H1 (cell line): ENCODE measurements around the gene OR2AG2. TPM values are rescaled to one million over a fixed set of nuclear protein-coding genes. Genes with fewer than 3 reads are reported as not detected.

Experiments used
- CTCF ChIA-PET: fragments of 300-600 bp; sonication (Branson Sonifier 250); formaldehyde crosslinking; loops from one replicate; lab custom pipeline; 2021; ENCODE audit not compliant: partially characterized antibody; lab: Charles Lee
- POLR2A ChIA-PET: fragments of 300-600 bp; sonication (Branson Sonifier 250); formaldehyde crosslinking; loops from one replicate; lab custom pipeline; 2021; ENCODE audit warnings: inconsistent platforms; ENCODE audit not compliant: partially characterized antibody; lab: Charles Lee
- DNase-seq, 2 experiments: peaks; one replicate each; pipeline versions ENCODE4 v3.0.0 to v3.0.0-alpha.2; 2010 to 2022; ENCODE audit warnings: low spot score in 2 of 2, low read depth in 1 of 2, mixed read lengths in 1 of 2
- FAIRE-seq: peaks from 2 replicates; lab custom pipeline; 2011; peaks lifted over from hg19 to GRCh38; lab: Jason Lieb, UNC
- H2AFZ ChIP-seq: 2 replicates; pipeline ENCODE4 v1.8.1; 2012; ENCODE audit warnings: low read length, inconsistent platforms
- H2AK5ac ChIP-seq: 2 replicates; pipeline ENCODE4 v1.6.1; 2013; ENCODE audit warnings: low read depth, low read length
- H2BK120ac ChIP-seq: replicated peaks from 2 replicates; pipeline ENCODE3; 2013; ENCODE audit warnings: low read depth, low read length, inconsistent platforms
- H2BK12ac ChIP-seq: 2 replicates; pipeline ENCODE4 v1.6.1; 2013; ENCODE audit warnings: low read depth, low read length
- H2BK15ac ChIP-seq: 2 replicates; pipeline ENCODE4 v1.6.1; 2013; ENCODE audit warnings: low read length
- H2BK20ac ChIP-seq: 2 replicates; pipeline ENCODE4 v1.6.1; 2013; ENCODE audit warnings: low read length
- H2BK5ac ChIP-seq: 2 replicates; pipeline ENCODE4 v1.6.1; 2013; ENCODE audit warnings: low read depth, low read length
- H3K14ac ChIP-seq: 2 replicates; pipeline ENCODE4 v1.6.1; 2013; ENCODE audit warnings: inconsistent platforms; ENCODE audit not compliant: insufficient read length
- H3K18ac ChIP-seq: 2 replicates; pipeline ENCODE4 v1.6.1; 2013; ENCODE audit warnings: low read length; ENCODE audit errors: extremely low read depth
- H3K23ac ChIP-seq: 2 replicates; pipeline ENCODE4 v1.6.1; 2013; ENCODE audit warnings: inconsistent platforms; ENCODE audit not compliant: insufficient read length
- H3K23me2 ChIP-seq: 2 replicates; pipeline ENCODE4 v1.6.1; 2013; ENCODE audit warnings: low read depth, low read length
- H3K27ac ChIP-seq: 2 replicates; pipeline ENCODE4 v1.6.1; 2011; ENCODE audit warnings: low read depth, low read length, inconsistent platforms
- H3K27me3 ChIP-seq, 4 experiments: replicated peaks in 1 of 4; 1 replicate in 1 of 4; 2 replicates in 3 of 4; pipeline versions ENCODE4 v1.6.1 to v1.8.1; 2011 to 2013; ENCODE audit warnings: low read length in 3 of 4, mild to moderate bottlenecking in 3 of 4, inconsistent platforms in 2 of 4, mixed read lengths in 2 of 4, moderate library complexity in 1 of 4; ENCODE audit not compliant: control insufficient read depth in 3 of 4, insufficient read depth in 3 of 4; ENCODE audit errors: extremely low read depth in 1 of 4
- H3K36me3 ChIP-seq, 4 experiments: 2 replicates each; pipeline versions ENCODE4 v1.6.1 to v1.8.1; 2011 to 2013; ENCODE audit warnings: mild to moderate bottlenecking in 4 of 4, low read length in 3 of 4, moderate library complexity in 2 of 4, control low read depth in 1 of 4, inconsistent platforms in 1 of 4; ENCODE audit not compliant: insufficient read depth in 4 of 4, control insufficient read depth in 2 of 4
- H3K4ac ChIP-seq: replicated peaks from 2 replicates; pipeline ENCODE3; 2013; ENCODE audit warnings: low read length, low read depth, mixed read lengths, inconsistent platforms; ENCODE audit not compliant: insufficient read length
- H3K4me1 ChIP-seq, 4 experiments: replicated peaks in 1 of 4; 1 replicate in 1 of 4; 2 replicates in 3 of 4; pipeline versions ENCODE4 v1.6.1 to v1.8.1; 2011 to 2013; ENCODE audit warnings: low read length in 3 of 4, inconsistent platforms in 2 of 4, mixed read lengths in 1 of 4; ENCODE audit not compliant: insufficient read depth in 4 of 4, control insufficient read depth in 3 of 4
- H3K4me2 ChIP-seq, 2 experiments: 2 replicates each; pipeline versions ENCODE4 v1.6.1 to v1.8.1; 2011 to 2013; ENCODE audit warnings: low read depth in 2 of 2, low read length in 2 of 2, control low read depth in 1 of 2, inconsistent platforms in 1 of 2, mild to moderate bottlenecking in 1 of 2; ENCODE audit not compliant: insufficient read depth in 1 of 2
- H3K4me3 ChIP-seq, 4 experiments: fragments of 200-600, 300-600 bp in 1 of 4; sonication (generic), shearing (Covaris generic), sonication (Bioruptor Twin) in 1 of 4; 2 replicates each; pipeline versions ENCODE4 v1.5.1 to v1.8.1; 2011 to 2016; ENCODE audit warnings: low read length in 4 of 4, low read depth in 3 of 4, control low read depth in 2 of 4, inconsistent platforms in 2 of 4, mild to moderate bottlenecking in 2 of 4, mixed read lengths in 1 of 4, moderate library complexity in 1 of 4; ENCODE audit not compliant: insufficient read depth in 2 of 4; ENCODE audit errors: extremely low read depth in 1 of 4
- H3K56ac ChIP-seq: replicated peaks from 2 replicates; pipeline ENCODE3; 2013; ENCODE audit warnings: low read depth, mild to moderate bottlenecking, mixed read lengths, low read length, inconsistent platforms; ENCODE audit not compliant: insufficient read length
- H3K79me1 ChIP-seq: 2 replicates; pipeline ENCODE4 v1.6.1; 2013; ENCODE audit warnings: low read depth, low read length, control low read depth
- H3K79me2 ChIP-seq, 2 experiments: 2 replicates each; pipeline versions ENCODE4 v1.6.1 to v1.8.1; 2012 to 2013; ENCODE audit warnings: low read length in 2 of 2, mild to moderate bottlenecking in 2 of 2, inconsistent platforms in 1 of 2; ENCODE audit not compliant: insufficient read depth in 2 of 2, control insufficient read depth in 1 of 2
- H3K9ac ChIP-seq, 4 experiments: replicated peaks in 1 of 4; 1 replicate in 1 of 4; 2 replicates in 3 of 4; pipeline versions ENCODE4 v1.6.1 to v1.8.1; 2011 to 2013; ENCODE audit warnings: low read depth in 3 of 4, low read length in 3 of 4, control low read depth in 2 of 4, mild to moderate bottlenecking in 2 of 4, moderate library complexity in 2 of 4, inconsistent platforms in 1 of 4; ENCODE audit errors: extremely low read depth in 1 of 4
- H3K9me3 ChIP-seq, 2 experiments: 2 replicates each; pipeline versions ENCODE4 v1.6.1 to v1.8.1; 2012 to 2013; ENCODE audit warnings: mild to moderate bottlenecking in 2 of 2, moderate library complexity in 2 of 2, control low read depth in 1 of 2, inconsistent platforms in 1 of 2, low read depth in 1 of 2, low read length in 1 of 2, mixed read lengths in 1 of 2; ENCODE audit not compliant: insufficient read depth in 2 of 2
- H4K20me1 ChIP-seq, 2 experiments: replicated peaks in 1 of 2; 2 replicates each; pipeline versions ENCODE3 to v1.8.1; 2011 to 2013; ENCODE audit warnings: inconsistent platforms in 2 of 2, low read length in 2 of 2, mild to moderate bottlenecking in 1 of 2; ENCODE audit not compliant: insufficient read depth in 2 of 2, control insufficient read depth in 1 of 2
- H4K5ac ChIP-seq: 2 replicates; pipeline ENCODE4 v1.6.1; 2013; ENCODE audit warnings: low read length, low read depth, mixed read lengths, inconsistent platforms; ENCODE audit not compliant: insufficient read length
- H4K8ac ChIP-seq: 2 replicates; pipeline ENCODE4 v1.8.0; 2013; ENCODE audit warnings: mild to moderate bottlenecking, moderate library complexity, low read length, inconsistent platforms; ENCODE audit not compliant: insufficient read depth; ENCODE audit errors: extremely low read depth
- H4K91ac ChIP-seq: replicated peaks from 2 replicates; pipeline ENCODE3; 2013; ENCODE audit warnings: low read length, mixed read lengths, inconsistent platforms; ENCODE audit not compliant: insufficient read length
- CBX8 ChIP-seq: fragments of 300-800, 300-1000 bp; sonication (generic); IDR thresholded peaks from 2 replicates; pipeline ENCODE4 v1.7.1; 2016; ENCODE audit warnings: low read depth, low read length, borderline replicate concordance
- EP300 ChIP-seq, 2 experiments: IDR thresholded peaks; 1 replicate in 1 of 2; 2 replicates in 1 of 2; pipeline ENCODE4 v1.6.1; 2011 to 2012; ENCODE audit warnings: low read depth in 2 of 2, low read length in 2 of 2, mild to moderate bottlenecking in 2 of 2, borderline replicate concordance in 1 of 2, inconsistent platforms in 1 of 2, moderate library complexity in 1 of 2
- FOSL1 ChIP-seq: IDR thresholded peaks from 2 replicates; pipeline ENCODE4 v1.6.1; 2011; ENCODE audit warnings: mild to moderate bottlenecking, low read depth, low read length, moderate library complexity; ENCODE audit not compliant: insufficient read depth
- HDAC2 ChIP-seq, 2 experiments: fragments of 300-600 bp in 1 of 2; sonication (generic) in 1 of 2; IDR thresholded peaks; 2 replicates each; pipeline ENCODE4 v1.6.1; 2011 to 2012; ENCODE audit warnings: low read depth in 2 of 2, low read length in 2 of 2, mild to moderate bottlenecking in 2 of 2, moderate library complexity in 2 of 2, borderline replicate concordance in 1 of 2, inconsistent platforms in 1 of 2
- JUND ChIP-seq: IDR thresholded peaks from 2 replicates; pipeline ENCODE4 v1.6.1; 2011; ENCODE audit warnings: mild to moderate bottlenecking, improper control_type of control experiment, low read length
- KDM4A ChIP-seq: IDR thresholded peaks from one replicate; pipeline ENCODE4 v1.7.1; 2012; ENCODE audit warnings: low read depth, mild to moderate bottlenecking, moderate library complexity, low read length, inconsistent platforms; ENCODE audit not compliant: severe bottlenecking
- MAFK ChIP-seq: IDR thresholded peaks from 2 replicates; pipeline ENCODE4 v1.6.1; 2012; ENCODE audit warnings: low read depth, mild to moderate bottlenecking, improper control_type of control experiment, low read length
- RXRA ChIP-seq: IDR thresholded peaks from 2 replicates; pipeline ENCODE4 v1.6.1; 2011; ENCODE audit warnings: low read depth, mild to moderate bottlenecking, low read length, moderate library complexity; ENCODE audit not compliant: insufficient read depth
- SAP30 ChIP-seq: fragments of 300-600 bp; sonication (generic); IDR thresholded peaks from 2 replicates; pipeline ENCODE4 v1.7.1; 2012; ENCODE audit warnings: low read length, moderate library complexity, mild to moderate bottlenecking, inconsistent platforms; ENCODE audit not compliant: insufficient read depth, insufficient replicate concordance
- SIN3A ChIP-seq, 2 experiments: IDR thresholded peaks in 1 of 2; conservative IDR thresholded peaks in 1 of 2; 2 replicates each; pipeline ENCODE4 v1.6.1; 2011 to 2012; ENCODE audit warnings: low read length in 2 of 2, improper control_type of control experiment in 1 of 2, low read depth in 1 of 2, mild to moderate bottlenecking in 1 of 2
- SIX5 ChIP-seq: IDR thresholded peaks from 2 replicates; pipeline ENCODE4 v1.6.1; 2011; ENCODE audit warnings: mild to moderate bottlenecking, low read depth, low read length
- SP4 ChIP-seq: IDR thresholded peaks from 2 replicates; pipeline ENCODE4 v1.6.1; 2012; ENCODE audit warnings: low read length, inconsistent platforms
- ZNF274 ChIP-seq: IDR thresholded peaks from 2 replicates; pipeline ENCODE4 v1.7.0; 2012; ENCODE audit warnings: low read length, borderline replicate concordance; ENCODE audit errors: extremely low read depth
- WGBS, 2 experiments: shearing (Covaris generic) in 1 of 2; methylation state at CpG; one replicate each; pipeline versions ENCODE4 v1.1.6 to v1.1.7; 2013 to 2015; ENCODE audit warnings: low lambda C conversion rate in 2 of 2, mixed read lengths in 2 of 2, inconsistent platforms in 1 of 2, low coverage in 1 of 2, missing lambda C conversion rate in 1 of 2; ENCODE audit not compliant: insufficient replicate concordance in 2 of 2, insufficient coverage in 1 of 2, insufficient read length in 1 of 2; ENCODE audit errors: extremely low coverage in 1 of 2, missing lambda C conversion rate in 1 of 2; 5-methylcytosine and 5-hydroxymethylcytosine counted together
- polyA plus RNA-seq, 7 experiments: library from polyadenylated mRNA; depleted of rRNA in 3 of 7; stranded (reverse) in 5 of 7; unstranded in 2 of 7; fragments of >200 nt in 5 of 7; fragments of 200-250 nt in 2 of 7; gene quantifications; 1 replicate in 5 of 7; 2 replicates in 1 of 7; 4 replicates in 1 of 7; pipeline versions ENCODE4 v1.2.1 to v1.2.3, GENCODE V29; 2011 to 2013; ENCODE audit warnings: missing spikeins in 2 of 7, mixed read lengths in 2 of 7
- total RNA-seq: library from RNA; stranded (reverse); fragmentation: NEBNext Ultra II Directional; extraction: Animal tissue kit (Norgen Biotek cat#: 25700); gene quantifications from 2 replicates; pipeline ENCODE4 v1.2.1, GENCODE V29; 2021

The OR2AG2 gene
- total and polyA plus RNA-seq, 2 of the 8 experiments (the other 6 are each of a cell fraction or from before 2014, with no cell fraction given) = 0.22 to 0.74 TPM

DNA sequence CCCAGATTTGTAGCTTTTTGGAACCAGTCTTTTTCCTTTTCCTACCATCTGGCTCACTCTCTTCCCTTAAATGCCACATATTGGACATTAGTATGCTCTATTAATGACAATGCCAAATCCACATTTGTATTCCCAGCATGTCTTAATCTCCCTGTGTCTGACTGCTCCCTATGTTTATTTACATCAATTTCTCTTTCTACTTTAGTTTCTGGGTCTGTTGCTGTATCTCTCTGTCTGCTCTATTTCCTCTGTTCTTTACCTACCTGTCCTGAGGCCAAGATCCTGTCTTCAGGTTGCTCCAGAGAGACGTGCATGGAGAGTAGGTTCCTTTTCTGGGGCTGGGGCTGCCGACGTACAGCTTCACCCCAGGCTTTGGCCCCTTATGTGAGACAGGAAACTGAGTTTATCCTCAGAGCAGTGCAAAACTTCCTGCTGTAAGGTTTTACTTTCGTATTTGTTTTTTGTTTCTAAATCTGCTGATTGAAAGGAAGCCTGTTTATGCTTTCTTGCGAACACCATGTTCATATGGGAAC lies 25.6 kb downstream of the OR2AG2 start:
- Histone ChIP-seq H4K20me1 (no peaks in the 10 kb centered on the region), H3K56ac (no peak overlapping the region), H4K8ac (no peak overlapping the region), H2AK5ac (no peak overlapping the region), H3K4ac (no peak overlapping the region), H2BK120ac (no peak overlapping the region), H2BK20ac (no peak overlapping the region), H3K4me2 (no peak overlapping the region), H3K18ac (no peak overlapping the region), H3K27ac (no peak overlapping the region), H3K79me2 (no peaks in the 10 kb centered on the region), H3K14ac (no peak overlapping the region), H4K91ac (no peak overlapping the region), H3K36me3 (no peaks in the 10 kb centered on the region), H3K4me3 (no peak overlapping the region), H3K79me1 (no peaks in the 10 kb centered on the region), H2BK12ac (no peak overlapping the region), H2BK15ac (no peak overlapping the region), H3K9ac (no peak overlapping the region), H3K23ac (no peak overlapping the region), H3K27me3 (no peaks in the 10 kb centered on the region), H4K5ac (no peak overlapping the region), H2BK5ac (no peak overlapping the region), H3K9me3 (no peaks in the 10 kb centered on the region), H3K23me2 (no peaks in the 10 kb centered on the region), H3K4me1 (no peaks in the 10 kb centered on the region), H2AFZ (no peak overlapping the region)
- DNase-seq = no peak
- WGBS, 2 experiments = 87% methylated on average over 5 of the region's 5 CpGs; no CpG with 5 or more reads in 1 of the 2 experiments
- ChIA-PET CTCF (interaction anchor here (1.4 to 7.8 kb wide), 3 partner anchors 8 to 25 kb away, joined by 3 to 86 read pairs (median 36); no protein-coding TSS in a partner anchor), POLR2A (no interaction called here)
- FAIRE-seq = no peak
- TF ChIP-seq RXRA (no peak), SIX5 (no peak), FOSL1 (no peak), SAP30 (no peak), CBX8 (no peak), EP300 (IDR thresholded peaks at IDR 0.05; ENCODE audit: borderline replicate concordance in 1 of 2, low read depth in 2 of 2, low read length in 2 of 2) (no peak), KDM4A (no peak), JUND (no peak), MAFK (no peak), SIN3A (conservative IDR thresholded peaks at IDR 0.05 in 1 of 2, IDR thresholded peaks at IDR 0.05 in 1 of 2; ENCODE audit: low read depth in 1 of 2, low read length in 2 of 2) (no peak), SP4 (no peak), HDAC2 (IDR thresholded peaks at IDR 0.05; ENCODE audit: borderline replicate concordance in 1 of 2, low read depth in 2 of 2, low read length in 2 of 2) (no peak), ZNF274 (no peak)
